Testis (tissue), 3 donors: Measurements from ENCODE around the gene RASA3. TPM values are rescaled to one million over a fixed set of nuclear protein-coding genes. Genes with fewer than 3 reads are reported as not detected.

Experiments
- DNase-seq: peaks from one replicate; pipeline ENCODE4 v3.0.0-alpha.2; 2019
- H3K27ac ChIP-seq, 2 donors: fragments of 200-600 bp; sonication (generic); one replicate each; pipeline ENCODE4 v1.5.1; 2019
- H3K27me3 ChIP-seq: fragments of 200-600 bp; sonication (generic); one replicate; pipeline ENCODE4 v1.5.1; 2019
- H3K36me3 ChIP-seq: fragments of 200-600 bp; sonication (generic); one replicate; pipeline ENCODE4 v1.5.1; 2017; ENCODE audit warnings: low read depth; ENCODE audit errors: missing control alignments
- H3K4me1 ChIP-seq: fragments of 200-600 bp; sonication (generic); one replicate; pipeline ENCODE4 v1.5.1; 2019
- H3K4me3 ChIP-seq, 2 donors: fragments of 200-600 bp; sonication (generic); one replicate each; pipeline ENCODE4 v1.5.1; 2017 to 2019
- H3K9me3 ChIP-seq: fragments of 200-600 bp; sonication (generic); one replicate; pipeline ENCODE4 v1.5.1; 2017
- CTCF ChIP-seq, 3 experiments: fragments of 450-650 bp in 2 of 3; fragments of 200-600 bp in 1 of 3; sonication (generic) in 1 of 3; IDR thresholded peaks; one replicate each; pipeline ENCODE4 v1.5.1; 2016 to 2019; ENCODE audit warnings: antibody characterized with exemption in 3 of 3, mild to moderate bottlenecking in 2 of 3, moderate library complexity in 1 of 3
- POLR2A ChIP-seq: fragments of 450-650 bp; IDR thresholded peaks from one replicate; pipeline ENCODE4 v1.6.1; 2017; ENCODE audit warnings: antibody characterized with exemption, mild to moderate bottlenecking, moderate library complexity
- WGBS, 2 donors: methylation state at CpG; one replicate each; pipeline ENCODE4 v1.1.5; 2018; 5-methylcytosine and 5-hydroxymethylcytosine counted together
- intact Hi-C: fragments of 100-400 bp; cut with DNase I; formaldehyde crosslinking; loops from one replicate; pipeline ENCODE4 v1.15.1; 2023; ENCODE audit warnings: low total_unique reads
- polyA plus RNA-seq: library from polyadenylated mRNA; stranded (reverse); fragments of 350-450 nt; fragmentation: Illumina TruSeq; extraction: RNeasy Lipid Tissue Mini Kit (QIAGEN cat#74804); gene quantifications from one replicate; pipeline ENCODE4 v1.2.3, GENCODE V29; 2014; ENCODE audit warnings: low read depth, low replicate concordance; ENCODE audit not compliant: insufficient read depth
- total RNA-seq, 2 donors: library from RNA; depleted of rRNA; stranded (reverse); fragments of >200 nt; gene quantifications; one replicate each; pipeline ENCODE4 v1.2.3, GENCODE V29; 2016

The RASA3 gene
- total and polyA plus RNA-seq, 3 donors from 2014 or later, result 13.2 to 21.6 (median 16.4) TPM

- TF ChIP-seq CTCF (IDR thresholded peaks at IDR 0.05) (no peak), POLR2A (no peak)
- Histone ChIP-seq H3K4me1 (peaks cover 5% of the 10 kb centered on the region), H3K36me3 (no peaks in the 10 kb centered on the region), H3K27me3 (no peaks in the 10 kb centered on the region), H3K4me3 (no peak overlapping the region), H3K9me3 (no peaks in the 10 kb centered on the region), H3K27ac (no peak overlapping the region)
- 93 to 95% methylated on average over 18 of the region's 18 CpGs for WGBS, 2 donors
- DNase-seq, result no peak
- intact Hi-C loops, result no loop called here
These were observed 35.6 kb downstream of the RASA3 start for GRCh38 chr13:114096811-114097211.

GRCh38 chr13:114096031-114096485 lies 36.4 kb downstream of the RASA3 start:
- WGBS, 2 donors, result 90 to 92% methylated on average over 24 of the region's 24 CpGs
- Histone ChIP-seq H3K36me3 (no peaks in the 10 kb centered on the region), H3K4me1 (peaks cover 5% of the 10 kb centered on the region), H3K27me3 (no peaks in the 10 kb centered on the region), H3K9me3 (no peaks in the 10 kb centered on the region), H3K27ac (no peak overlapping the region), H3K4me3 (no peak overlapping the region)
- DNase-seq, result no peak
- TF ChIP-seq CTCF (IDR thresholded peaks at IDR 0.05) (no peak), POLR2A (no peak)
- intact Hi-C loops, result no loop called here

GRCh38 chr13:114095486-114095885 lies 36.9 kb downstream of the RASA3 start:
- DNase-seq, result no peak
- 71 to 91% methylated on average over 4 of the region's 4 CpGs for WGBS, 2 donors
- Histone ChIP-seq H3K27me3 (no peaks in the 10 kb centered on the region), H3K4me3 (no peak overlapping the region), H3K36me3 (no peaks in the 10 kb centered on the region), H3K9me3 (no peaks in the 10 kb centered on the region), H3K4me1 (peaks cover 5% of the 10 kb centered on the region), H3K27ac (no peak overlapping the region)
- TF ChIP-seq CTCF (IDR thresholded peaks at IDR 0.05), result no peak
- no peak for TF ChIP-seq POLR2A
- intact Hi-C loops, result no loop called here

- Histone ChIP-seq H3K27ac (no peak overlapping the region), H3K9me3 (no peaks in the 10 kb centered on the region), H3K4me1 (no peaks in the 10 kb centered on the region), H3K4me3 (no peak overlapping the region), H3K36me3 (no peaks in the 10 kb centered on the region), H3K27me3 (no peaks in the 10 kb centered on the region)
- no peak for DNase-seq
- intact Hi-C loops, result no loop called here
- no peak for TF ChIP-seq POLR2A
- TF ChIP-seq CTCF (IDR thresholded peaks at IDR 0.05), result no peak
These were observed 39.3 kb downstream of the RASA3 start for GRCh38 chr13:114093118-114093517.

GRCh38 chr13:114092468-114092867 lies 40.0 kb downstream of the RASA3 start:
- intact Hi-C loops, result no loop called here
- H3K9me3 ChIP-seq, result no peaks in the 10 kb centered on the region
- no peaks in the 10 kb centered on the region for H3K36me3 ChIP-seq
- no peaks in the 10 kb centered on the region for H3K27me3 ChIP-seq
- no peak overlapping the region for H3K4me3 ChIP-seq
- TF ChIP-seq POLR2A (no peak), CTCF (IDR thresholded peaks at IDR 0.05) (no peak)
- no peak for DNase-seq
- no peak overlapping the region for H3K27ac ChIP-seq
- H3K4me1 ChIP-seq, result no peaks in the 10 kb centered on the region
- WGBS, 2 donors, result 91 to 96% methylated on average over 3 of the region's 3 CpGs
